HG02588 (cell line): ENCODE data around the gene GSTM3.

Experiments used
- ATAC-seq: cut with Tn5 transposase; IDR thresholded peaks from one replicate; pipeline ENCODE4 v1.9.1; 2021; ENCODE audit warnings: mild to moderate bottlenecking, moderate library complexity; ENCODE audit not compliant: unreplicated experiment

Gene GSTM3

DNA sequence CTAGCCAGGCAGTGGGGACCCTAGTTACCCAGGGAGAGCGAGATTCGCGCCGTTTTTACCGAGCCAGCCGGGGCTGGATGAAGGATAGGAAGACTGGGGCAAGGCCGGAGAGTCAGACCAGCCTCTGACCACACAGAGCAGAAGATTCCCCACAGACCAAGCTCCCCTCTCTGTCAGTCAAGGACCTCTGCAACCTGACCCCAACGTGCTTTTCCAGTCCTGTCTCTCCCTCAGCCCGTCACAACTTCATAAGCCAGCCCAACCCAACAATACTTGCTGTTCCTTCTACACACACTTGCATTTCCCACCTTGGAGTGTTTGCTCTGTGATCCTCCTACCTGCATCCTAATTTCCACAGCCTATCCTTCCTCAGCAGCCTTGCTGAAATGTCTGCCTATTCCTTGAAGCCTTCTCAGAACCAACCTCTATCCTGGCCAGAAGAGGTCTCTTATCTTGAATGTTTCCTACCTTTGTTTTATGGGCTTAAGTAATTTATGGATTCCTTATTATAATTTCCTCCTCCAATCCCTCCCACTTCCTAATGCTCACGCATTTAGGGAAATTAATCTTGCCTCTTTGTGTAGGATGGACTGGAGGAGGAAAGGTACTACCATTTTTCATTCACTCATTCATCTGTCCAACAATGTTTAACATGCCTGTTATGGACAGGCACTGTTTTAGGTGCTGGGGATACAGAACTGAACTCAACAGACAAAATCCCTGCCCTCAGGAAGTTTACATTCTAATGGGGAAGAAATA, at the start of gene GSTM3:
TSS of gene GSTM3 (minus strand) at position 424 of the 759 bp plus-strand sequence. CDS start 751 bp downstream, outside the sequence.
- no peak for ATAC-seq

DNA sequence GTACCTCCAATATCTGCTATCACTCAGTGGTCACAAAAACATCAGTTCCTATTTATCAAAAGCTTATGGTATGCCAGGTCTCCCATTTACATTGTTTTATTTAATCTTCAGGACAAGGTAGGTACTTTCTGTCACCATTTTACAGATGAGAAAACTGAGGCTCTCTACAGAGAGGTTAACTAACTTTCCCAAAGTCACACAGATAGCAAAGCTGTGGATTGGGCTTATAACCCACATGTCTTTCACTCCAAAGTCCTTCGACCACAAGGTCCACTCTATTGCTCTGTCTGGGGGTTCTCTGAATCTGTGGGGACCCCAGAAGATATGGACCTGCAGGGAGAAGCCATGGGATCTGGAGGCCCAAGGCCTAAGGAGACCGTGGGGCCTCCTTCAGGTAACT, 49.5 kb upstream of the GSTM3 start:
- no peak for ATAC-seq

GRCh38 chr1:109789551-109790180, 48.8 kb upstream of the GSTM3 start:
- ATAC-seq: no peak

- ATAC-seq: no peak
Measured at GRCh38 chr1:109788695-109789521, 48.1 kb upstream of the GSTM3 start.

- no peak for ATAC-seq
Measured at GRCh38 chr1:109787845-109788601, 47.2 kb upstream of the GSTM3 start.

GRCh38 chr1:109787211-109787844, 46.5 kb upstream of the GSTM3 start:
- ATAC-seq: no peak

DNA sequence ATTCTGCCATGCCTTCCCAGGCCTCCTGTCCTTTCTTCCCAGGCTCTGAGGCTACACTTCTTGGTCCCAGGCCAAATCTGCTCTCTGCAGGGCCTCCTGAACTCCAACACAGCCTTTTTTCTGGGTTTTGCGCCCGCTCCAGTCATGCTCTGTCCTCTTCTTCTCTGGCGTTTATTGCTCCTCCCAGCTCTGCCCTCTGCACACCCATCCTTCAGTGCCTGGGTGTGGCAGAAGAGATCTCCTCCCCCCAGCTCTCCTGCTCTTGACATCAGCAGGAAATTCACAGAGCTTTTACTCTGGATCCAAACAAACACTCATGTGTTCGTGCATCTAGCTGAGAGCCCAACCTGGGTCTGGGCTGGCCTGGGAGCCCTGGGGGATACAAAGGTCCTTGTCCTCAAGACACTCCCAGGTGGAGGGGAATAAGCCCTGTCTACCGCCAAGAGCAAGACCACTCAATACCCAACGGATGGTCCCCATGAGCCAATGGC, 45.7 kb upstream of the GSTM3 start:
- no peak for ATAC-seq

GRCh38 chr1:109786112-109786480, 45.3 kb upstream of the GSTM3 start:
- no peak for ATAC-seq

- ATAC-seq: no peak
Measured at GRCh38 chr1:109785446-109786111, 44.7 kb upstream of the GSTM3 start.

GRCh38 chr1:109784551-109785252, 43.9 kb upstream of the GSTM3 start:
- no peak for ATAC-seq

DNA sequence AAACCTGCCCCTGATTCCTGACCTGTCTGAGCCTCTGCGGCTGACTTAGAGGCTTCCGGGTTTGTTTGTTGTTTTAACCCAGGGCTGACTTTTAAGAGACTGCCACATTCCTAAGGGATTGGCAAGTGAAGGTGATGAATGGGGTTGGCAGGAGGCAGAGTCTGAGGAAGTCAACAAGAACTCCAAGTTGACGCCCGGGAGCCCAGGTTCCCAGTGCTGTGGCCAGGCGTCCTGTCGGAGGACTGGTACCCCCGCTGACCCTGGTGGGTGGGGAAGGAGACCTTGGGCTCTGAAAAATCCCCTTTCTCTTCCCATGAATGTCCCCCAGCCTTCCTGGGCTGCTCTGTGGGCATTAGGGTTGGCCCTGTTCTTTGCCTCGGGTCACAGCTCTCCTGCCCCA, 42.6 kb upstream of the GSTM3 start:
- no peak for ATAC-seq

- ATAC-seq: no peak
Measured at GRCh38 chr1:109782927-109783326, 42.1 kb upstream of the GSTM3 start.

- no peak for ATAC-seq
Measured at GRCh38 chr1:109782514-109782913, 41.7 kb upstream of the GSTM3 start.

- no peak for ATAC-seq
Measured at GRCh38 chr1:109781806-109782205, 41.0 kb upstream of the GSTM3 start.

DNA sequence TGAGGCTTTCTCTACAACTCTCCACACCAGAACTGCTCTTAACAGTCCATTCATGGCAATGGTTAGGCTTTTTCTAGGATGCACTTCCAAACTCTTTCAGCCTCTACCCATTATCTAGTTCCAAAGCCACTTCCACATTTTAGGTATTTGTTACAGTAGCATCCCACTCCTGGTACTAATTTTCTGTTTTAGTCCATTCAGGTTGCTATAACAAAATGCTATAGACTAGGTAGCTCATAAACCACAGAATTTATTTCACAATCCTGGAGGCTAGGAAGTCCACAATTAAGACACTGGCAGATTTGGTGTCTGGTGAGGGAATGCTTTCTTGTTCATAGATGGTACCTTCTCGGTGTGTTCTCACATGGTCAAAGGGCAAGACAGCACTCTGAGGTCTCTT, 40.1 kb upstream of the GSTM3 start:
- no peak for ATAC-seq

- no peak for ATAC-seq
Measured at GRCh38 chr1:109777980-109778625, 37.3 kb upstream of the GSTM3 start.

DNA sequence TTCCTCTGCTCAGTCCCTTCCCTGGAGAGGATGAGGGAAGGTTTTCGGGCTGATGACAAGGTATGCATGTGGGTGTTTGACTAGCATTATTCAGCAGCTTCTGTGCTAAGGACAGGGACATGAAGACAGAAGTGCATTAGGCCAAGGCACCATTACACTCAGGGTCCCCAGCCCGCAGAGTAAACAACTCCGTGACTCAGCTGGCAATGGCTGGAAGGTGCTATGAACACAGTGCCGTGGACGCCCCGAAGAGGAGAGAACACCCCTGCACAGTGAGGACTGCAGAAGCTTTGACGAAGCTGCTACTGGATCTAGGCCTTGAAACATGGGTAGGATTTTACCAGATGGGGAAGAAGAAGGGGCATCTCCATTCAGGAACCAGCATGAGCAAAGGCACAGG, 36.6 kb upstream of the GSTM3 start:
- no peak for ATAC-seq

- ATAC-seq: no peak
Measured at GRCh38 chr1:109776911-109777310, 36.1 kb upstream of the GSTM3 start.
